ENCODE results near the gene OVCA2.

DNA sequence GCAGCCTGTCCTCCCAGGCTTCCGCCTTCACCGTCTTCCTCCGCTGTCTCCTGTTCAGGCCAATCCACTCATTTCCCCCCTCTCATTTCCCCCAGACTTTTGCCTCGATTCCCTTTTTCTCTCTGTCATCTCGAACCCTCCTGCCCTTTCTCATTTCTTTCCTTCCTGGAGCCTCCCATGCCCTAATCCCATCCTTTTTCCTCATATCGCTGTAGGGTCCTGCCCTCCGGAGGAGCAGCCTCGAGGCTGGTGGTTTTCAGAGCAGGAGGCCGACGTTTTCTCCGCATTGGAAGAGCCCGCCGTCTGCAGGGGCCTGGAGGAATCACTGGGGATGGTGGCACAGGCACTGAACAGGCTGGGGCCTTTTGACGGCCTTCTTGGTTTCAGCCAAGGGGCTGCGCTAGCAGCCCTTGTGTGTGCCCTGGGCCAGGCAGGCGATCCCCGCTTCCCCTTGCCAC, 597 bp downstream of the OVCA2 start:
- TF ChIP-seq RAD21 (IDR thresholded peaks at IDR 0.05; ENCODE audit: low read depth) (no peak), CEBPB (IDR thresholded peaks at IDR 0.05) (no peak), EP300 (IDR thresholded peaks at IDR 0.05; ENCODE audit: borderline replicate concordance) (no peak), ZBTB7A (IDR thresholded peaks at IDR 0.05; ENCODE audit: low read depth) (peak; percentile 23; the same call in 1 of the 2 replicates), TCF12 (IDR thresholded peaks at IDR 0.05; ENCODE audit: low read depth) (no peak), FOXM1 (IDR thresholded peaks at IDR 0.05; ENCODE audit: borderline replicate concordance, low read depth) (no peak), YY1 (IDR thresholded peaks at IDR 0.05; ENCODE audit: low read depth) (no peak), EGR1 (IDR thresholded peaks at IDR 0.05) (no peak), TEAD4 (IDR thresholded peaks at IDR 0.05) (no peak), CREB1 (IDR thresholded peaks at IDR 0.05; ENCODE audit: low read depth) (no peak)
- TF ChIP-seq, protein P1, sequence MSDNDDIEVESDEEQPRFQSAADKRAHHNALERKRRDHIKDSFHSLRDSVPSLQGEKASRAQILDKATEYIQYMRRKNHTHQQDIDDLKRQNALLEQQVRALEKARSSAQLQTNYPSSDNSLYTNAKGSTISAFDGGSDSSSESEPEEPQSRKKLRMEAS (IDR thresholded peaks at IDR 0.05), result no peak
- TF ChIP-seq, protein P2, sequence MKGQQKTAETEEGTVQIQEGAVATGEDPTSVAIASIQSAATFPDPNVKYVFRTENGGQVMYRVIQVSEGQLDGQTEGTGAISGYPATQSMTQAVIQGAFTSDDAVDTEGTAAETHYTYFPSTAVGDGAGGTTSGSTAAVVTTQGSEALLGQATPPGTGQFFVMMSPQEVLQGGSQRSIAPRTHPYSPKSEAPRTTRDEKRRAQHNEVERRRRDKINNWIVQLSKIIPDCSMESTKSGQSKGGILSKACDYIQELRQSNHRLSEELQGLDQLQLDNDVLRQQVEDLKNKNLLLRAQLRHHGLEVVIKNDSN (IDR thresholded peaks at IDR 0.05), result no peak

Data from Ishikawa (cell line).